WI38 (cell line): ENCODE data around the gene MACF1.
"Not testable (repeated sequence)": the region's sequence is repeated elsewhere in the genome, so short reads cannot be mapped to it uniquely, and the experiment has no call there.

Experiments
- H3K4me3 ChIP-seq: 2 replicates; pipeline ENCODE4 v1.5.1; 2011; ENCODE audit warnings: low read depth, mild to moderate bottlenecking, control low read depth, low read length
- TF ChIP-seq, protein P1 (sequence below): IDR thresholded peaks from 2 replicates; pipeline ENCODE4 v1.5.1; 2012; ENCODE audit warnings: low read depth, mild to moderate bottlenecking, control low read depth, low read length

Gene MACF1, protein sequence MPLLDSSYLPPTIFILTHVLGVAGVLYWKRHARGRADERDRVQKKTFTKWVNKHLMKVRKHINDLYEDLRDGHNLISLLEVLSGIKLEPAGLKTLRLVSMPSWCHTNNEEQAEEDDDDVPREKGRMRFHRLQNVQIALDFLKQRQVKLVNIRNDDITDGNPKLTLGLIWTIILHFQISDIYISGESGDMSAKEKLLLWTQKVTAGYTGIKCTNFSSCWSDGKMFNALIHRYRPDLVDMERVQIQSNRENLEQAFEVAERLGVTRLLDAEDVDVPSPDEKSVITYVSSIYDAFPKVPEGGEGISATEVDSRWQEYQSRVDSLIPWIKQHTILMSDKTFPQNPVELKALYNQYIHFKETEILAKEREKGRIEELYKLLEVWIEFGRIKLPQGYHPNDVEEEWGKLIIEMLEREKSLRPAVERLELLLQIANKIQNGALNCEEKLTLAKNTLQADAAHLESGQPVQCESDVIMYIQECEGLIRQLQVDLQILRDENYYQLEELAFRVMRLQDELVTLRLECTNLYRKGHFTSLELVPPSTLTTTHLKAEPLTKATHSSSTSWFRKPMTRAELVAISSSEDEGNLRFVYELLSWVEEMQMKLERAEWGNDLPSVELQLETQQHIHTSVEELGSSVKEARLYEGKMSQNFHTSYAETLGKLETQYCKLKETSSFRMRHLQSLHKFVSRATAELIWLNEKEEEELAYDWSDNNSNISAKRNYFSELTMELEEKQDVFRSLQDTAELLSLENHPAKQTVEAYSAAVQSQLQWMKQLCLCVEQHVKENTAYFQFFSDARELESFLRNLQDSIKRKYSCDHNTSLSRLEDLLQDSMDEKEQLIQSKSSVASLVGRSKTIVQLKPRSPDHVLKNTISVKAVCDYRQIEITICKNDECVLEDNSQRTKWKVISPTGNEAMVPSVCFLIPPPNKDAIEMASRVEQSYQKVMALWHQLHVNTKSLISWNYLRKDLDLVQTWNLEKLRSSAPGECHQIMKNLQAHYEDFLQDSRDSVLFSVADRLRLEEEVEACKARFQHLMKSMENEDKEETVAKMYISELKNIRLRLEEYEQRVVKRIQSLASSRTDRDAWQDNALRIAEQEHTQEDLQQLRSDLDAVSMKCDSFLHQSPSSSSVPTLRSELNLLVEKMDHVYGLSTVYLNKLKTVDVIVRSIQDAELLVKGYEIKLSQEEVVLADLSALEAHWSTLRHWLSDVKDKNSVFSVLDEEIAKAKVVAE (N-terminal part only)

DNA sequence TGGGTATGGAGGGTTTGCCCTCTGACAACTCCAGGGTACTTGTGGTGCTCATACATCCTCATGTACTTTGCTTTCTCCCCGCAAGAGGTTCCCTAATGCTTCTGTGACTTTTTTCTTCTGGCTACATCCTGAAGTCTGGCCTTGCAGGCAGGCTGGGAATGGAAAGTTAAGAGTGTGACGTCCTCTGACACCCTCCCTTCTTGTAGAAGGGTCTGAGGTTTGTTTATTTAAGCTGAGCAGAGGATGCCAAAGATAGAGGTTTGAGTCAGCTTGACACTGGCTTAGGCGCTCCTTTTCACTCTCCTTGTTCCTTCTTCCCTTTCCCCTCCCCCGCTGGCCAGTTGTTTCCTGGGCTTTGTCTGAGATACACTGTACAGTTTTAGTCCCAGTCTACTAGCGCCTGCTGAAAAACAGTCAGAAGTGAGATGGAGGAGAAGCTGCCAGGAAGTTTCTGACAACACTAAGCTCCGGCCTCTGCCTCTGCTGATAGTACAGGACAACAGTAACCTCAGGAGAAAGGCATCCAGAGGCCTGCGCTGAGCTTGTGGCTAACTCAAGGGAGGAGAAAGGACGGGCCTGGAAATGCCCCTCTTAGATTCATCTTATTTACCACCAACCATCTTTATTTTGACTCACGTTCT, at the start of gene MACF1:
Gene MACF1 (plus strand): TSS at position 255 of the 641 bp plus-strand sequence. CDS start 328 bp downstream, at position 583.
- TF ChIP-seq, protein P1, sequence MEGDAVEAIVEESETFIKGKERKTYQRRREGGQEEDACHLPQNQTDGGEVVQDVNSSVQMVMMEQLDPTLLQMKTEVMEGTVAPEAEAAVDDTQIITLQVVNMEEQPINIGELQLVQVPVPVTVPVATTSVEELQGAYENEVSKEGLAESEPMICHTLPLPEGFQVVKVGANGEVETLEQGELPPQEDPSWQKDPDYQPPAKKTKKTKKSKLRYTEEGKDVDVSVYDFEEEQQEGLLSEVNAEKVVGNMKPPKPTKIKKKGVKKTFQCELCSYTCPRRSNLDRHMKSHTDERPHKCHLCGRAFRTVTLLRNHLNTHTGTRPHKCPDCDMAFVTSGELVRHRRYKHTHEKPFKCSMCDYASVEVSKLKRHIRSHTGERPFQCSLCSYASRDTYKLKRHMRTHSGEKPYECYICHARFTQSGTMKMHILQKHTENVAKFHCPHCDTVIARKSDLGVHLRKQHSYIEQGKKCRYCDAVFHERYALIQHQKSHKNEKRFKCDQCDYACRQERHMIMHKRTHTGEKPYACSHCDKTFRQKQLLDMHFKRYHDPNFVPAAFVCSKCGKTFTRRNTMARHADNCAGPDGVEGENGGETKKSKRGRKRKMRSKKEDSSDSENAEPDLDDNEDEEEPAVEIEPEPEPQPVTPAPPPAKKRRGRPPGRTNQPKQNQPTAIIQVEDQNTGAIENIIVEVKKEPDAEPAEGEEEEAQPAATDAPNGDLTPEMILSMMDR: peak; percentile 52
- peak within 1 kb of the TSS; percentile 60 for H3K4me3 ChIP-seq

GRCh38 chr1:39157304-39157703, 47.2 kb upstream of the MACF1 start:
- no peak overlapping the region for H3K4me3 ChIP-seq
- TF ChIP-seq, protein P1: no peak

GRCh38 chr1:39158327-39159086, 46.0 kb upstream of the MACF1 start:
- H3K4me3 ChIP-seq: peak overlapping the region; percentile 36
- TF ChIP-seq, protein P1: no peak

DNA sequence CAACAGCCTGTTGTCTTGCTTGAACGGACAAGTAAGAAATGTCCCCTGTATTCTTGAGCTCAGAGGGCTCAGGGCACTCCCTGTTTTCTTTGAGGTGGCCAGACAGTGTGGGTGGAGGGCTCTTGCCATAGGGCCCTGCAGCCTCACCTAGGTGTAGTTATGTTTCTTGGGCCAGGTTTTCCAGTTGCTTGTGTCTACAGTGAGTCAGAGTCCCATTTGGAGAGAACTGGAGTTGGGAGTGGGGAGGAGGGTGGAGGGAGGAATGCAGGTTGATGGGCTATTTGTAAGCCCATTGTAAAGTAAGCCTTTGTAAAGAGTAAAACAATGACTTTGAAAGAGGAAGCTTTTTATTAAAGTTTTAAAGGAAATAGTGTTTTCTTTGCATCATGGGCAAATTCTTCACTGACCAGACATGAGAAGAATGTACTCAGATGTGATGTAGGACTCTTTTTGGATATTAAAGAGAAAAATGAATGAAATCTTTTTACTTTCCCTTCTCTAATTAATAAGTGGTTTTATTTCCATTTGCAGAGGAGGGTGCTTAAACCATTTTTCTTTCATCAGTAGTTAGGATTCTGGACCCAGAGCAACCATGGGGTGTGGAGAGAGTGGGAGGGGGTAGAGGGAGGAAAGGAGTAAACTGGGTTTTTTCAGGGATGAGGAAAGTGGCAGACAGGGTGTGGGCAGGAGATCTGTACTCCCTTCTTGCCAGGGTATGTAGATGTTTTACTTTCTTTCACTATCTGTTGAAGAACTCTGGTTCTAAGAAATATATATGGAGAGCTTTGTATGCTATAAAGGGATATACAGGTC, 45.1 kb upstream of the MACF1 start:
- TF ChIP-seq, protein P1: no peak
- H3K4me3 ChIP-seq: peak overlapping the region; percentile 36

- TF ChIP-seq, protein P1: no peak
- 0 out of 2 replicates have a peak overlapping the region, but pooled peaks have one; percentile 7 for H3K4me3 ChIP-seq
These were observed 43.8 kb upstream of the MACF1 start for GRCh38 chr1:39160703-39161102.

DNA sequence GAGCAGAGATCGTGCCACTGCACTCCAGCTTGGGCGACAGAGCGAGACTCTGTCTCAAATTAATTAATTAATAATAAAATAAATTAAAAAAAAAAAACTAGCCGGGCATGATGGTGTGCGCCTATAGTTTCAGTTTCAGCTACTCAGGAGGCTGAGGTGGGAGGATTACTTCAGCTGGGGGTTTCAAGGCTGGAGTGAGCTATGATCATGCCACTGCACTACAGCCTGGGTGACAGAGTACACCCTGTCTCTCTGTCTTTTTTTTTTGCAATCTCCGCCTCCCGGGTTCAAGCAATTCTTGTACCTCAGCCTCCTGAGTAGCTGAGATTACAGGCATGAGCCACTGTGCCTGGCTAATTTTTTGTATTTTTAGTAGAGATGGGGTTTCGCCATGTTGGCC, 42.7 kb upstream of the MACF1 start:
- not testable (repeated sequence) for H3K4me3 ChIP-seq
